ENCODE results near the gene EPHB4. TPM values are rescaled to one million over a fixed set of nuclear protein-coding genes. Genes with fewer than 3 reads are reported as not detected.

Gene EPHB4
- total and polyA plus RNA-seq, 7 donors: 5.1 to 13.9 (median 10.3) TPM

DNA sequence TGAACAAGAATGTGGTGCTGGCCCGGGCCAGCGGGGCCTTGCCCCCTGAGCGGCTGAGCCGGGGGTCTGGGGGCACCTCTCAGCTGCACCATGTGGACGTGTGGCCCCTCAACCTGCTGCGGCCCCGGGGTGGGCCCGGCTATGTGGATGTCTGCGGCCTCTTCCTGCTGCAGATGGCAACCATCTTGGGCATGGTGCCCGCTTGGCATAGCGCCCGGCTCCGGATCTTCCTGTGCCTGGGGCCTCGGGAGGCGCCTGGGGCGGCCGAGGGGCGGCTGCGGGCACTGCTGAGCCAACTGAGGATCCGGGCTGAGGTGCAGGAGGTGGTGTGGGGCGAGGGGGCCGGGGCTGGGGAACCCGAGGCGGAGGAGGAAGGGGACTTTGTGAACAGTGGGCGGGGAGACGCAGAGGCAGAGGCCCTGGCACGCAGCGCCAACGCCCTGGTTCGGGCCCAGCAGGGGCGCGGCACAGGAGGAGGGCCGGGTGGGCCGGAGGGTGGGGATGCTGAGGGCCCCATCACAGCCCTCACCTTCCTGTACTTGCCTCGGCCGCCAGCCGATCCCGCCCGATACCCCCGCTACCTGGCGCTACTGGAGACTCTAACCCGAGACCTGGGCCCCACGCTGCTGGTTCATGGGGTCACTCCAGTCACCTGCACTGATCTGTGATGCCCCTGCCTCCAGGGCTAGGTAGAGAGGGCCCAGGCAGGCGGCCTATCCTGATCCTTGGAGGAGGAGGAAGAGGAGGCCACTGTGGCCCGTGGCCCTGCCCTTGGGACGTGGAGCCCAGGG lies 38.8 kb upstream of the EPHB4 start:
- WGBS, 3 donors: 16 to 45% (median 26%) methylated on average over 44 to 46 of the region's 46 CpGs
- Histone ChIP-seq H3K4me1 (peaks cover 12% of the 10 kb centered on the region), H3K9me3 (no peaks in the 10 kb centered on the region), H3K27me3 (ENCODE audit: insufficient read depth in 3 of 3, low read length in 2 of 3) (no peaks in the 10 kb centered on the region), H3K27ac (peak overlapping the region; percentile 83), H3K36me3 (ENCODE audit: insufficient read depth in 1 of 2, low read depth in 1 of 2) (peaks cover 0 to 11% of the 10 kb centered on the region in 2 donors), H3K4me3 (peak overlapping the region; percentile 77)
- DNase-seq: peak; percentile 82 to 93
- TF ChIP-seq, protein P1, sequence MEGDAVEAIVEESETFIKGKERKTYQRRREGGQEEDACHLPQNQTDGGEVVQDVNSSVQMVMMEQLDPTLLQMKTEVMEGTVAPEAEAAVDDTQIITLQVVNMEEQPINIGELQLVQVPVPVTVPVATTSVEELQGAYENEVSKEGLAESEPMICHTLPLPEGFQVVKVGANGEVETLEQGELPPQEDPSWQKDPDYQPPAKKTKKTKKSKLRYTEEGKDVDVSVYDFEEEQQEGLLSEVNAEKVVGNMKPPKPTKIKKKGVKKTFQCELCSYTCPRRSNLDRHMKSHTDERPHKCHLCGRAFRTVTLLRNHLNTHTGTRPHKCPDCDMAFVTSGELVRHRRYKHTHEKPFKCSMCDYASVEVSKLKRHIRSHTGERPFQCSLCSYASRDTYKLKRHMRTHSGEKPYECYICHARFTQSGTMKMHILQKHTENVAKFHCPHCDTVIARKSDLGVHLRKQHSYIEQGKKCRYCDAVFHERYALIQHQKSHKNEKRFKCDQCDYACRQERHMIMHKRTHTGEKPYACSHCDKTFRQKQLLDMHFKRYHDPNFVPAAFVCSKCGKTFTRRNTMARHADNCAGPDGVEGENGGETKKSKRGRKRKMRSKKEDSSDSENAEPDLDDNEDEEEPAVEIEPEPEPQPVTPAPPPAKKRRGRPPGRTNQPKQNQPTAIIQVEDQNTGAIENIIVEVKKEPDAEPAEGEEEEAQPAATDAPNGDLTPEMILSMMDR (IDR thresholded peaks at IDR 0.05): no peak
- ATAC-seq: peak; percentile 46 to 80 (median 64)
- intact Hi-C loops (cut with DNase I): no loop called here

DNA sequence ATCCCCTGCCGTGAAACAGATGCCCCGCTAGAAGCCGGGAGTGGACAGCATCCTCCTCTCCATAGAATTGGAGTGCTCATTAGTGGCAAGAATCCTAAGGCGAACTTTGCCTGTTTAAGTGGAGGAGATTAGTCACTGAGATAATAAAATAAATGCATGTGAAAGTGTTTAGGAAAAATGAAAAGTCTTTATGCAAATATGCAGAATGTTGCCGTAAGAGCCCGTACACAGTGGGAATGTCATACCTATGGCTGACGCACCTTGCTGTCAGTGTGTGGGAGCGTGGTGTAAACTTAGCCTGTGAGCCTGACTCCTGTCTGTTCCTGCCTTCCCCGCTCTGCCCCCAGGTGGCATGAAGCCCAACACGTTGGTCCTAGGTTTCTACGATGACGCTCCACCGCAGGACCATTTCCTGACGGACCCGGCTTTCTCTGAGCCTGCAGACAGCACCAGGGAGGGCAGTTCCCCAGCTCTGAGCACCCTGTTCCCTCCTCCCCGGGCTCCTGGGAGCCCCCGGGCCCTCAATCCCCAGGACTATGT lies 38.1 kb upstream of the EPHB4 start:
- TF ChIP-seq, protein P1 (IDR thresholded peaks at IDR 0.05): no peak
- ATAC-seq (peak in 1 of 4 donors; percentile 13), DNase-seq (no peak)
- WGBS, 3 donors: 67 to 80% (median 71%) methylated on average over 17 of the region's 17 CpGs
- Histone ChIP-seq H3K9me3 (no peaks in the 10 kb centered on the region), H3K4me3 (peak overlapping the region; percentile 77), H3K4me1 (peaks cover 12% of the 10 kb centered on the region), H3K36me3 (ENCODE audit: insufficient read depth in 1 of 2, low read depth in 1 of 2) (peaks cover 0 to 9% of the 10 kb centered on the region in 2 donors), H3K27ac (no peak overlapping the region), H3K27me3 (ENCODE audit: insufficient read depth in 3 of 3, low read length in 2 of 3) (no peaks in the 10 kb centered on the region)
- intact Hi-C loops (cut with DNase I): no loop called here

DNA sequence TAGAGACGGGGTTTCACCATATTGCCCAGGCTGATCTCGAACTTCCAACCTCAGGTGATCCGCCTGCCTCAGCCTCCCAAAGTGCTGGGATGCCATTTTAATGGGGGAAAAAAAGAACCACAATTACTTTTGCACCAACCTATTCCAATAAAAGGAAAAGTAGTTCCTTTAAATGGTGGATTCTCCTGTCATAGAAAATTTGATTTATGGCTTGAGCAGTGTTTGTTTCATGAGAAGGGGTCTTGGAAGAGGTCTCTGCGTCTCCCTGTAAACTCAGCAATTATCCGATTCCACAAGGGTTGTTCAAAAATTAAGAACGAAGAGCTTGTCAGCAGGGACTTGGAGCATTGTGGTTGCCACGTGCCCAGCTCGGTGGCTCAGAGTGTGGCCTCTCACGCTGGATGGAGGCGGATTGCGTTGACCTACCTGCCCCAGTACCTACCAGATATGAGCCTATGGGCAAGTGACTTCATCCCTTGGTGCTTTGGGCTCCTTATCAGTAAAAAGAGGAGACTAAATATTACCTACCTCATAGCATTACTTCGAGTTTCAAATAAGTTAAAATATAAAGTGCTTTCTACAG lies 37.0 kb upstream of the EPHB4 start:
- Histone ChIP-seq H3K36me3 (ENCODE audit: insufficient read depth in 1 of 2, low read depth in 1 of 2) (peaks cover 0 to 12% of the 10 kb centered on the region in 2 donors), H3K27me3 (ENCODE audit: insufficient read depth in 3 of 3, low read length in 2 of 3) (no peaks in the 10 kb centered on the region), H3K27ac (no peak overlapping the region), H3K9me3 (no peaks in the 10 kb centered on the region), H3K4me1 (peaks cover 12% of the 10 kb centered on the region), H3K4me3 (no peak overlapping the region)
- DNase-seq (peak in 1 of 2 donors; percentile 6), ATAC-seq (no peak)
- intact Hi-C loops (cut with DNase I): no loop called here
- WGBS, 3 donors: 88 to 92% (median 89%) methylated on average over 12 of the region's 12 CpGs
- TF ChIP-seq, protein P1 (IDR thresholded peaks at IDR 0.05): no peak

DNA sequence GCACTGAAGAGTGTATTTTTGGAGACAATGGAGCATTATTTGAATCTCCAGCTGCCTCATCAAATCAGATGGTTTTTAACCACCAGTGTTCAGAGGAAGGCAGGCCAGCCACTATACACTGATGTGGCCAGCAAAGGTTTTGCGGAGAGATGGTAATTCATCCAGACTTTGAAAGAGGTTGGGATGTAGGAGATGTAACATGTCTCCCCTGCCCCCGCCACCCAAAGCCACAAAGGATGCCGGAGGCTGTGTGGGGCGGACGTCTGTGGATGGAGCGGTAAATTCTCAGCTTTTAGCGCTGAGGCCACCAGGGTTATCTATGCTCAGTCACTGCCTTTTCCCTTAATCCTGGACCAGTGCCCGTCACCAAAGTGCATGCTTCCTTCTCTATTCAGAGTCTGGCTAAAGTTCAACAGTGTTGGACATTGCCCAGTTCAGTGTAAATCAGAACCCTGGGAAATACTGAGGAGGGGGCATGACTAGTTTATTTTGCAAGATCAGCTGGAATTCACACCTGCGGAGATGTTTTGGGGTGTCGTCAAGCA lies 36.2 kb upstream of the EPHB4 start:
- no peak overlapping the region for H3K4me3 ChIP-seq
- peak in 1 of 2 donors; percentile 18 for DNase-seq
- H3K27ac ChIP-seq: no peak overlapping the region
- peaks cover 12% of the 10 kb centered on the region for H3K4me1 ChIP-seq
- ATAC-seq: no peak
- TF ChIP-seq, protein P1 (IDR thresholded peaks at IDR 0.05): no peak
- peaks cover 0 to 12% of the 10 kb centered on the region in 2 donors for H3K36me3 ChIP-seq (ENCODE audit: insufficient read depth in 1 of 2, low read depth in 1 of 2)
- no peaks in the 10 kb centered on the region for H3K9me3 ChIP-seq
- intact Hi-C loops (cut with DNase I): no loop called here
- WGBS, 3 donors: 43 to 62% (median 61%) methylated on average over 10 of the region's 10 CpGs
- no peaks in the 10 kb centered on the region for H3K27me3 ChIP-seq (ENCODE audit: insufficient read depth in 3 of 3, low read length in 2 of 3)

Data from psoas muscle (tissue), 8 donors.